Measurements from ENCODE around the gene AGO3.

- TF ChIP-seq CTCF (IDR thresholded peaks at IDR 0.05; ENCODE audit: low read depth, low read length) (no peak), POLR2A (IDR thresholded peaks at IDR 0.05; ENCODE audit: extremely low read depth, insufficient read length) (no peak), MAX (IDR thresholded peaks at IDR 0.05; ENCODE audit: low read depth, low read length) (no peak)
Observed at GRCh38 chr1:35945327-35945726, 14.4 kb downstream of the AGO3 start.
